SK-N-SH treated with all-trans-retinoic acid at 6 μM for 48 hours (cell line): ENCODE measurements around the gene SSBP2.

ENCODE experiments used
- ATAC-seq: fragments of 200-7000 bp; cut with Tn5 transposase; 3 replicates; pipeline ENCODE4 v1.9.1; 2020; ENCODE audit warnings: mild to moderate bottlenecking, moderate library complexity
- ARNTL ChIP-seq: fragments of 450-650 bp; formaldehyde crosslinking; IDR thresholded peaks from 2 replicates; pipeline ENCODE4 v1.5.0; 2020; ENCODE audit warnings: low read depth, mild to moderate bottlenecking, moderate library complexity, borderline replicate concordance
- BACH2 ChIP-seq: fragments of 250-450 bp; sonication (Bioruptor Pico); IDR thresholded peaks from 2 replicates; pipeline ENCODE4 v1.9.0; 2021; ENCODE audit warnings: mild to moderate bottlenecking, borderline replicate concordance
- CREB5 ChIP-seq: fragments of 250-450 bp; sonication (Bioruptor Pico); IDR thresholded peaks from 2 replicates; pipeline ENCODE4 v1.5.1; 2020; ENCODE audit warnings: low read depth, mild to moderate bottlenecking, moderate library complexity
- CSDC2 ChIP-seq: fragments of 250-450 bp; sonication (Bioruptor Pico); IDR thresholded peaks from 2 replicates; pipeline ENCODE4 v1.5.0; 2020; ENCODE audit warnings: mild to moderate bottlenecking, moderate library complexity
- CSRNP3 ChIP-seq: fragments of 250-450 bp; sonication (Bioruptor Pico); IDR thresholded peaks from 2 replicates; pipeline ENCODE4 v1.5.1; 2021; ENCODE audit warnings: mild to moderate bottlenecking, moderate library complexity
- ESRRG ChIP-seq: fragments of 250-450 bp; sonication (Bioruptor Pico); IDR thresholded peaks from 2 replicates; pipeline ENCODE4 v1.6.1; 2021; ENCODE audit warnings: mild to moderate bottlenecking
- GLIS3 ChIP-seq: fragments of 250-450 bp; sonication (Bioruptor Pico); IDR thresholded peaks from 2 replicates; pipeline ENCODE4 v1.5.0; 2020; ENCODE audit warnings: mild to moderate bottlenecking, moderate library complexity
- ISL1 ChIP-seq: fragments of 250-450 bp; sonication (Bioruptor Pico); IDR thresholded peaks from 2 replicates; pipeline ENCODE4 v2.1.2; 2022; ENCODE audit warnings: mild to moderate bottlenecking, moderate library complexity
- OSR1 ChIP-seq: fragments of 250-450 bp; sonication (Bioruptor Pico); IDR thresholded peaks from 2 replicates; pipeline ENCODE4 v1.8.0; 2022; ENCODE audit warnings: moderate library complexity, mild to moderate bottlenecking, inconsistent platforms
- PATZ1 ChIP-seq: fragments of 250-450 bp; sonication (Bioruptor Pico); IDR thresholded peaks from 2 replicates; pipeline ENCODE4 v1.8.0; 2020; ENCODE audit warnings: mild to moderate bottlenecking, moderate library complexity, borderline replicate concordance
- POU6F1 ChIP-seq: fragments of 250-450 bp; sonication (Bioruptor Pico); IDR thresholded peaks from 2 replicates; pipeline ENCODE4 v1.8.0; 2021; ENCODE audit warnings: low read depth, mild to moderate bottlenecking, moderate library complexity, borderline replicate concordance
- PPARA ChIP-seq: fragments of 250-450 bp; sonication (Bioruptor Pico); IDR thresholded peaks from 2 replicates; pipeline ENCODE4 v1.5.0; 2020; ENCODE audit warnings: mild to moderate bottlenecking, borderline replicate concordance
- RARB ChIP-seq: fragments of 250-450 bp; sonication (Bioruptor Pico); IDR thresholded peaks from 2 replicates; pipeline ENCODE4 v1.8.0; 2021; ENCODE audit warnings: mild to moderate bottlenecking, moderate library complexity
- SNAI2 ChIP-seq: fragments of 250-450 bp; sonication (Bioruptor Pico); IDR thresholded peaks from 2 replicates; pipeline ENCODE4 v1.5.0; 2020; ENCODE audit warnings: mild to moderate bottlenecking, moderate library complexity
- TCF4 ChIP-seq: fragments of 250-450 bp; sonication (Bioruptor Pico); IDR thresholded peaks from 2 replicates; pipeline ENCODE4 v1.8.0; 2021; ENCODE audit warnings: mild to moderate bottlenecking, moderate library complexity, borderline replicate concordance
- TOX ChIP-seq: fragments of 250-450 bp; sonication (Bioruptor Pico); IDR thresholded peaks from 2 replicates; pipeline ENCODE4 v1.8.0; 2021; ENCODE audit warnings: mild to moderate bottlenecking, moderate library complexity, borderline replicate concordance
- TSHZ2 ChIP-seq: fragments of 250-450 bp; sonication (Bioruptor Pico); IDR thresholded peaks from 2 replicates; pipeline ENCODE4 v1.5.0; 2020; ENCODE audit warnings: mild to moderate bottlenecking, moderate library complexity
- ZC3H10 ChIP-seq: fragments of 250-450 bp; sonication (Bioruptor Pico); IDR thresholded peaks from 2 replicates; pipeline ENCODE4 v1.5.1; 2021; ENCODE audit warnings: mild to moderate bottlenecking, moderate library complexity
- ZFP30 ChIP-seq: fragments of 450-650 bp; formaldehyde crosslinking; IDR thresholded peaks from 2 replicates; pipeline ENCODE4 v1.5.0; 2022; ENCODE audit warnings: mild to moderate bottlenecking, moderate library complexity
- ZNF565 ChIP-seq: fragments of 450-650 bp; formaldehyde crosslinking; conservative IDR thresholded peaks from 2 replicates; pipeline ENCODE4 v1.5.0; 2020; ENCODE audit warnings: low read depth, mild to moderate bottlenecking, moderate library complexity
- ZNF70 ChIP-seq: fragments of 450-650 bp; formaldehyde crosslinking; IDR thresholded peaks from 2 replicates; pipeline ENCODE4 v1.5.0; 2020; ENCODE audit warnings: mild to moderate bottlenecking, moderate library complexity
- ZNF8 ChIP-seq: fragments of 450-650 bp; formaldehyde crosslinking; IDR thresholded peaks from 2 replicates; pipeline ENCODE4 v1.5.0; 2020; ENCODE audit warnings: mild to moderate bottlenecking, moderate library complexity

Gene SSBP2

GRCh38 chr5:81388169-81388568 is 362.7 kb downstream of the SSBP2 start:
- no peak for TF ChIP-seq BACH2 (CRISPR knock-in tag)
- no peak for TF ChIP-seq CREB5 (CRISPR knock-in tag)
- no peak for TF ChIP-seq TOX
- no peak for TF ChIP-seq TSHZ2 (CRISPR knock-in tag)
- no peak for TF ChIP-seq ZNF8 (CRISPR knock-in tag)
- TF ChIP-seq OSR1 (CRISPR knock-in tag), result no peak
- TF ChIP-seq ZC3H10 (CRISPR knock-in tag), result no peak
- no peak for TF ChIP-seq POU6F1
- no peak for TF ChIP-seq CSRNP3 (CRISPR knock-in tag)
- TF ChIP-seq ZNF70, result no peak
- TF ChIP-seq SNAI2 (CRISPR knock-in tag), result no peak
- no peak for TF ChIP-seq GLIS3
- no peak for TF ChIP-seq ESRRG
- no peak for TF ChIP-seq ISL1
- TF ChIP-seq ARNTL, result no peak
- no peak for ATAC-seq

- ATAC-seq, result no peak
- TF ChIP-seq TOX (no peak), ZNF70 (no peak), ESRRG (no peak), CSDC2 (CRISPR knock-in tag) (no peak), ZNF565 (CRISPR knock-in tag) (no peak)
Observed at GRCh38 chr5:81383867-81384266, 367.0 kb downstream of the SSBP2 start.

GRCh38 chr5:81371354-81371876 is 379.5 kb downstream of the SSBP2 start:
- ATAC-seq, result no peak
- TF ChIP-seq SNAI2 (CRISPR knock-in tag) (no peak), PATZ1 (CRISPR knock-in tag) (no peak), CSDC2 (CRISPR knock-in tag) (no peak), TCF4 (CRISPR knock-in tag) (no peak)

- no peak for TF ChIP-seq ARNTL
- TF ChIP-seq ESRRG, result no peak
- no peak for TF ChIP-seq POU6F1
- TF ChIP-seq ZFP30, result no peak
- no peak for TF ChIP-seq ZNF8 (CRISPR knock-in tag)
- TF ChIP-seq ZNF70, result no peak
- TF ChIP-seq OSR1 (CRISPR knock-in tag), result no peak
- no peak for TF ChIP-seq BACH2 (CRISPR knock-in tag)
- no peak for TF ChIP-seq ZNF565 (CRISPR knock-in tag)
- TF ChIP-seq RARB (CRISPR knock-in tag), result no peak
- TF ChIP-seq PPARA (CRISPR knock-in tag), result no peak
- no peak for TF ChIP-seq TOX
- TF ChIP-seq SNAI2 (CRISPR knock-in tag), result no peak
- no peak for TF ChIP-seq CSDC2 (CRISPR knock-in tag)
- no peak for TF ChIP-seq ISL1
- no peak for TF ChIP-seq PATZ1 (CRISPR knock-in tag)
- no peak for ATAC-seq
Observed at GRCh38 chr5:81370912-81371311, 380.0 kb downstream of the SSBP2 start.
